GM23248 (cell line): Measurements from ENCODE around the gene ATL1. TPM values are rescaled to one million over a fixed set of nuclear protein-coding genes. Genes with fewer than 3 reads are reported as not detected.
"Not testable (repeated sequence)": the region's sequence is repeated elsewhere in the genome, so short reads cannot be mapped to it uniquely, and the experiment has no call there.

Experiments
- DNase-seq: peaks from one replicate; pipeline ENCODE4 v3.0.0-alpha.2; 2015
- H2AFZ ChIP-seq: fragments of 200-600 bp; sonication (generic); 2 replicates; pipeline ENCODE4 v1.6.1; 2016; ENCODE audit warnings: antibody characterized with exemption
- H3F3A ChIP-seq: fragments of 200-600 bp; sonication (generic); 2 replicates; pipeline ENCODE4 v1.6.1; 2016; ENCODE audit warnings: mild to moderate bottlenecking, antibody characterized with exemption, mixed run types; ENCODE audit not compliant: insufficient read depth
- H3K27ac ChIP-seq: fragments of 200-600 bp; sonication (generic); 2 replicates; pipeline ENCODE4 v1.5.1; 2016; ENCODE audit warnings: mild to moderate bottlenecking
- H3K27me3 ChIP-seq: fragments of 200-600 bp; sonication (generic); replicated peaks from 2 replicates; pipeline ENCODE4 v1.6.1; 2016; ENCODE audit warnings: mild to moderate bottlenecking; ENCODE audit not compliant: insufficient read depth
- H3K36me3 ChIP-seq: fragments of 200-600 bp; sonication (generic); 2 replicates; pipeline ENCODE4 v1.6.1; 2016; ENCODE audit warnings: low read depth, mild to moderate bottlenecking
- H3K4me1 ChIP-seq: fragments of 200-600 bp; sonication (generic); 2 replicates; pipeline ENCODE4 v1.6.1; 2016; ENCODE audit warnings: mild to moderate bottlenecking; ENCODE audit not compliant: insufficient read depth
- H3K4me2 ChIP-seq: fragments of 200-600 bp; sonication (generic); one replicate; pipeline ENCODE4 v1.6.1; 2016; ENCODE audit warnings: mild to moderate bottlenecking; ENCODE audit not compliant: unreplicated experiment
- H3K4me3 ChIP-seq: fragments of 200-600 bp; sonication (generic); 2 replicates; pipeline ENCODE4 v1.5.1; 2016; ENCODE audit warnings: mild to moderate bottlenecking
- H3K79me2 ChIP-seq: fragments of 200-600 bp; sonication (generic); 2 replicates; pipeline ENCODE4 v1.6.1; 2016; ENCODE audit warnings: mild to moderate bottlenecking; ENCODE audit not compliant: insufficient read depth
- H3K9ac ChIP-seq: fragments of 200-600 bp; sonication (generic); 2 replicates; pipeline ENCODE4 v1.6.1; 2016; ENCODE audit warnings: mild to moderate bottlenecking
- H3K9me2 ChIP-seq: fragments of 200-600 bp; sonication (generic); 2 replicates; pipeline ENCODE4 v1.6.1; 2016; ENCODE audit warnings: mixed run types, mild to moderate bottlenecking, moderate library complexity; ENCODE audit not compliant: insufficient read depth
- H3K9me3 ChIP-seq: fragments of 200-600 bp; sonication (generic); one replicate; pipeline ENCODE4 v1.6.1; 2017; ENCODE audit warnings: low read depth
- H4K20me1 ChIP-seq: fragments of 200-600 bp; sonication (generic); 2 replicates; pipeline ENCODE4 v1.6.0; 2016; ENCODE audit not compliant: insufficient read depth
- EZH2 ChIP-seq: fragments of 200-600 bp; sonication (generic); IDR thresholded peaks from 2 replicates; pipeline ENCODE4 v1.6.1; 2018; ENCODE audit warnings: antibody characterized with exemption, mild to moderate bottlenecking; ENCODE audit not compliant: insufficient read depth, poor library complexity, severe bottlenecking
- EZH2phosphoT487 ChIP-seq: fragments of 200-600 bp; sonication (generic); IDR thresholded peaks from 2 replicates; pipeline ENCODE4 v1.6.1; 2018; ENCODE audit warnings: antibody characterized with exemption, moderate library complexity, mild to moderate bottlenecking, low read depth; ENCODE audit not compliant: insufficient read depth
- WGBS, 2 experiments: methylation state at CpG; one replicate each; pipeline ENCODE4 v1.1.6; 2015 to 2017; ENCODE audit warnings: low lambda C conversion rate in 2 of 2, low coverage in 1 of 2; ENCODE audit errors: missing lambda C conversion rate in 2 of 2; 5-methylcytosine and 5-hydroxymethylcytosine counted together
- in situ Hi-C: fragments of 300-500 bp; cut with MboI; formaldehyde crosslinking; loops from 2 replicates; pipeline ENCODE4 v1.15.0; 2020
- polyA plus RNA-seq: library from polyadenylated mRNA; unstranded; fragments of >200 nt; fragmentation: Nextera tagmentation; extraction: Ambion mirVana; gene quantifications from 2 replicates; pipeline ENCODE4 v1.2.1, GENCODE V29; 2016
- total RNA-seq: library from RNA; depleted of rRNA; stranded (reverse); fragments of >200 nt; shearing (Covaris generic); gene quantifications from 2 replicates; pipeline ENCODE4 v1.2.3, GENCODE V29; 2014

The ATL1 gene
- total and polyA plus RNA-seq, 2 experiments from 2014 or later = 10.8 to 11.4 TPM

DNA sequence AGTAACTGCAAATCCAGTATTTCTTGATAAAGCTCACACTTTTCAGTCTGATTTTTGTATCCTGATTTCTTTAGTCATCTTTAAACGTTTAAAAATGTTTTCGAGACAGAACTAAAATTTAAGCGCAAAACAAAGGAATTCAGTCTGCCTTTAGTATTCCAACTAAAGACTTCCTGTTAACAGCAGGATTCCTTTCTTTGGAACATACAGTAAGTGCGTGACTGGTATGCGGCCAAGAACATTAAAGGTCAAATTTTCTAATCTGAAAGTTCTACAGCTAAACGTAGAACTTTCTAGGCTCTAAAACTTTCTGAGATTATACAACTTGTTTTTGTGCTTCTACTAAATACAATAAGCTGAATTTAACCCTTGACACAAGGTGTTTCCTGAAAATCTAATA, 98.3 kb downstream of the ATL1 start:
- H3K36me3 ChIP-seq = peaks cover 7% of the 10 kb centered on the region; the same call in 1 of the 2 replicates
- H3K27me3 ChIP-seq = no peaks in the 10 kb centered on the region
- H3K79me2 ChIP-seq = peaks cover 95% of the 10 kb centered on the region
- 2 to 3% methylated on average over 6 of the region's 6 CpGs for WGBS, 2 experiments
- peak overlapping the region; percentile 57 for H3K4me3 ChIP-seq
- H3K4me2 ChIP-seq = peak overlapping the region; percentile 72
- peak overlapping the region; percentile 57 for H3K9ac ChIP-seq
- H3F3A ChIP-seq = peaks cover 28% of the 10 kb centered on the region
- no peak for TF ChIP-seq EZH2phosphoT487
- no peak for TF ChIP-seq EZH2
- peak overlapping the region; percentile 48 for H2AFZ ChIP-seq
- H3K9me3 ChIP-seq = no peaks in the 10 kb centered on the region
- DNase-seq = peak; percentile 80
- H3K9me2 ChIP-seq = no peaks in the 10 kb centered on the region
- H3K27ac ChIP-seq = peak overlapping the region; percentile 73
- in situ Hi-C loops = no loop called here
- no peaks in the 10 kb centered on the region for H4K20me1 ChIP-seq
- H3K4me1 ChIP-seq = peaks cover 30% of the 10 kb centered on the region

DNA sequence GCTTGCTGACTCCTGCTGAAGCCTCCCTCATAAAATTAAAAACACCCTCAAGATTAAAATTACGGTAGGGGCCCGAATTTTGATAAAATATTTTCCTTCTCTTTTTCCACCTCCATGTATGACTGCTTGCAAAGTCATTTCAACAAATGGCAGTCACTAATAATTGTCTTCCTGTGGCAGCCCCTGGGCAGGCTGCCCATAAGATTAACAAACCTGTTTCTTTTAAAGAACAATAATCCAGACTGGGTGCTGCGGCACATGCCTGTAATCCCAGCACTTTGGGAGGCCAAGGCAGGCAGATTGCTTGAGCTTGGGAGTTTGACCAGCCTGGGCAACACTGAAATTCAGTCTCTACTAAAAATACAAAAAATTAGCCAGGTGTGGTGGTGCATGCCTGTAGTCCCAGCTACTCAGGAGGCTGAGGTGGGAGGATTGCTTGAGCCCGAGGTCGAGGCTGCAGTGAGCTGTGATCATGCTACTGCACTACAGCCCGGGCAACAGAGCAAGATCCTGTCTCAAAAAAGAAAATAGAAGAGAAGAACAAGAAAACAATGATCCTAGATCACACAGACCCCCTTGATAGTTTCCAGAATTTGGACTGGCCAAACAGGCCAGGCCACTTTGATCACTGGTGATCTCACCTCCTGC, 99.5 kb downstream of the ATL1 start:
- H2AFZ ChIP-seq = no peak overlapping the region
- 80 to 82% methylated on average over 6 of the region's 6 CpGs for WGBS, 2 experiments
- H4K20me1 ChIP-seq = no peaks in the 10 kb centered on the region
- no peak overlapping the region for H3K9ac ChIP-seq
- H3F3A ChIP-seq = peaks cover 28% of the 10 kb centered on the region
- no peak overlapping the region for H3K4me3 ChIP-seq
- peaks cover 95% of the 10 kb centered on the region for H3K79me2 ChIP-seq
- no peak overlapping the region for H3K4me2 ChIP-seq
- no peak overlapping the region for H3K27ac ChIP-seq
- in situ Hi-C loops = no loop called here
- no peaks in the 10 kb centered on the region for H3K9me3 ChIP-seq
- peaks cover 7% of the 10 kb centered on the region; the same call in 1 of the 2 replicates for H3K36me3 ChIP-seq
- H3K27me3 ChIP-seq = no peaks in the 10 kb centered on the region
- H3K4me1 ChIP-seq = peaks cover 30% of the 10 kb centered on the region
- H3K9me2 ChIP-seq = no peaks in the 10 kb centered on the region
- peak; percentile 26 for DNase-seq
- no peak for TF ChIP-seq EZH2
- no peak for TF ChIP-seq EZH2phosphoT487

DNA sequence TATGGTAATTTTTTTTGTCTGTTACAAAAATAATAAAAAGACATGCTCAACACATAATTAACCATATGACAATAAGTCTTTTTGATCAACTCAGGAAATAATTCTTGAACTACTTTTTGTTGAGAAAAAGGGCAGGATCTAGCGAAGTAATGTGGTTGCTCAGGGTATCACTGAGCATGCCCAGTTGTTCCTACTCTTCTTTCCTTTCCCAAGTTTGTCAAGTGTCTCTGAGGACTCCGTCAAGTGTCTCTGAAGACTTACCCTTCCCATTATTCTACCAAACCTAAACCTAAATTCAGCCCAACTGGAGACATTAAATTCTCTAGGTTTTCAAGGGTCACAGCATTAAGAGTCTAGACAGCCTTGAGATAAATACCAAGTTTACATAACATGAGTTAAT, 104.6 kb downstream of the ATL1 start:
- Histone ChIP-seq H3F3A (peaks cover 26% of the 10 kb centered on the region), H3K4me1 (peaks cover 16% of the 10 kb centered on the region), H3K79me2 (peaks cover 82% of the 10 kb centered on the region), H3K36me3 (peaks cover 11% of the 10 kb centered on the region; the same call in 1 of the 2 replicates)
- H3K4me2 ChIP-seq, H3K4me3 ChIP-seq, H3K27ac ChIP-seq, H2AFZ ChIP-seq, H3K9ac ChIP-seq, DNase-seq, H4K20me1 ChIP-seq, H3K27me3 ChIP-seq, H3K9me3 ChIP-seq, H3K9me2 ChIP-seq, in situ Hi-C loops: not testable (repeated sequence)
- WGBS, 2 experiments = 100% methylated on average over 2 of the region's 2 CpGs

DNA sequence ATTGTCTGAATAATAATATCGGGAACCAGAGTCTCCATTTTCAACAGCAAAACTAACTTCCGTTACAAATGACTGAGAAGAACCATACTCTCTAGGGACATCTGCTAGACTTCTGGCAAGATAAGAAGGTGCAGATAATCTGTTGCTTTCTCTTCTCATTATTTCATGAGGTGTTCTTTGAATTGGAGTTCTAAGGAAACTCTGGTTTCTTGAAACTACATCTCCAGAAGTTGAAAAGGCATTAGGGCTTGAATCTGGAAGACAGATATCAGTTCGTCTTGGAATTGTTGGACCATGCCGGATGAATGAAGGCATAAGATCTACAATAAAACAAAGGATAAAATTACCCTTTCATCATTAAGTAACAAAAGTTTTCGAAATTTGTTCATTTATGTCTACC, 105.4 kb downstream of the ATL1 start:
- WGBS, 2 experiments = 91 to 93% methylated on average over 5 of the region's 5 CpGs
- H3K9me2 ChIP-seq = not testable (repeated sequence)

More for the DNA sequence above, 105.4 kb downstream of the ATL1 start:
- H3K4me2 ChIP-seq = peak overlapping the region; percentile 98
- peak overlapping the region; percentile 90; the same call in 1 of the 2 replicates for H3K4me3 ChIP-seq
- H3K9me3 ChIP-seq, H3K27ac ChIP-seq, in situ Hi-C loops, DNase-seq, H4K20me1 ChIP-seq, H2AFZ ChIP-seq, H3K27me3 ChIP-seq: not testable (repeated sequence)
- H3K9ac ChIP-seq = peak overlapping the region; percentile 94; the same call in 1 of the 2 replicates
- H3K36me3 ChIP-seq = peaks cover 11% of the 10 kb centered on the region; the same call in 1 of the 2 replicates
- H3K79me2 ChIP-seq = peaks cover 75% of the 10 kb centered on the region
- peaks cover 23% of the 10 kb centered on the region for H3F3A ChIP-seq
- peaks cover 16% of the 10 kb centered on the region for H3K4me1 ChIP-seq
